ENCODE data around the gene DNAJB4. TPM values are rescaled to one million over a fixed set of nuclear protein-coding genes. Genes with fewer than 3 reads are reported as not detected.
A peak's percentile ranks its signal among the peaks of the same experiment; 100 is the strongest.

Gene DNAJB4
- total RNA-seq, 3 donors from 2014 or later (not counting 1 experiment from before 2014, with no cell fraction given) = 26.8 to 30.7 (median 28.2) TPM

GRCh38 chr1:78005755-78006154 lies 1.0 kb downstream of the DNAJB4 start:
- peak overlapping the region; percentile 97 for H3K4me3 Mint-ChIP-seq
- WGBS (ENCODE audit: insufficient coverage) = 25% methylated on average over 1 of the region's 1 CpG
- Histone ChIP-seq H3K4me1 (ENCODE audit: control insufficient read depth, insufficient read depth, low read length) (no peaks in the 10 kb centered on the region), H3K27ac (ENCODE audit: low read length) (no peak overlapping the region), H3K27me3 (ENCODE audit: control insufficient read depth, insufficient read depth, low read length) (no peaks in the 10 kb centered on the region), H3K4me3 (ENCODE audit: low read length) (peak overlapping the region; percentile 93), H3K9me3 (ENCODE audit: control insufficient read depth, insufficient read depth, low read length) (no peaks in the 10 kb centered on the region), H3K36me3 (ENCODE audit: control insufficient read depth, insufficient read depth, low read length) (no peaks in the 10 kb centered on the region)
- intact Hi-C loops (cut with micrococcal nuclease) = no loop called here
- TF ChIP-seq CTCF (IDR thresholded peaks at IDR 0.05) = no peak
- H3K9me3 Mint-ChIP-seq = no peaks in the 10 kb centered on the region
- H3K27ac Mint-ChIP-seq = peak overlapping the region; percentile 92 to 100
- ATAC-seq = no peak
- DNase-seq = peak in 1 of 2 donors; percentile 45
- peaks cover 23 to 33% of the 10 kb centered on the region in 2 donors for H3K4me1 Mint-ChIP-seq
- no peaks in the 10 kb centered on the region for H3K27me3 Mint-ChIP-seq (ENCODE audit: low read depth in 2 of 2)
- no peaks in the 10 kb centered on the region for H3K36me3 Mint-ChIP-seq

- no peak for DNase-seq
- no peak for ATAC-seq
- intact Hi-C loops (cut with micrococcal nuclease) = no loop called here
- no peak for TF ChIP-seq CTCF (IDR thresholded peaks at IDR 0.05)
- H3K36me3 ChIP-seq (ENCODE audit: control insufficient read depth, insufficient read depth, low read length) = no peaks in the 10 kb centered on the region
- H3K4me3 ChIP-seq (ENCODE audit: low read length) = no peak overlapping the region
- Mint-ChIP-seq H3K4me3 (peak overlapping the region; percentile 97), H3K27ac (no peak overlapping the region), H3K27me3 (ENCODE audit: low read depth in 2 of 2) (no peaks in the 10 kb centered on the region), H3K36me3 (no peaks in the 10 kb centered on the region), H3K4me1 (peaks cover 23 to 33% of the 10 kb centered on the region in 2 donors), H3K9me3 (no peaks in the 10 kb centered on the region)
- H3K9me3 ChIP-seq (ENCODE audit: control insufficient read depth, insufficient read depth, low read length) = no peaks in the 10 kb centered on the region
- no peaks in the 10 kb centered on the region for H3K27me3 ChIP-seq (ENCODE audit: control insufficient read depth, insufficient read depth, low read length)
- H3K4me1 ChIP-seq (ENCODE audit: control insufficient read depth, insufficient read depth, low read length) = no peaks in the 10 kb centered on the region
- no peak overlapping the region for H3K27ac ChIP-seq (ENCODE audit: low read length)
Observed at GRCh38 chr1:78006521-78006920, 1.8 kb downstream of the DNAJB4 start.

- intact Hi-C loops (cut with micrococcal nuclease) = no loop called here
Observed at GRCh38 chr1:78007677-78008341, 3.1 kb downstream of the DNAJB4 start.

More at GRCh38 chr1:78007677-78008341, 3.1 kb downstream of the DNAJB4 start:
- no peak for ATAC-seq
- H3K4me3 ChIP-seq (ENCODE audit: low read length) = no peak overlapping the region
- H3K27ac ChIP-seq (ENCODE audit: low read length) = no peak overlapping the region
- no peaks in the 10 kb centered on the region for H3K27me3 ChIP-seq (ENCODE audit: control insufficient read depth, insufficient read depth, low read length)
- no peak for TF ChIP-seq CTCF (IDR thresholded peaks at IDR 0.05)
- no peaks in the 10 kb centered on the region for H3K36me3 Mint-ChIP-seq
- H3K4me1 Mint-ChIP-seq = peaks cover 23 to 33% of the 10 kb centered on the region in 2 donors
- no peaks in the 10 kb centered on the region for H3K36me3 ChIP-seq (ENCODE audit: control insufficient read depth, insufficient read depth, low read length)
- H3K27me3 Mint-ChIP-seq (ENCODE audit: low read depth in 2 of 2) = no peaks in the 10 kb centered on the region
- no peaks in the 10 kb centered on the region for H3K4me1 ChIP-seq (ENCODE audit: control insufficient read depth, insufficient read depth, low read length)
- DNase-seq = no peak
- no peak overlapping the region for H3K27ac Mint-ChIP-seq
- no peaks in the 10 kb centered on the region for H3K9me3 ChIP-seq (ENCODE audit: control insufficient read depth, insufficient read depth, low read length)
- H3K4me3 Mint-ChIP-seq = no peak overlapping the region
- WGBS (ENCODE audit: insufficient coverage) = no CpG with 5 or more reads among the region's 4 CpGs
- H3K9me3 Mint-ChIP-seq = no peaks in the 10 kb centered on the region
